Endothelial cell of hepatic sinusoid (primary cell): Measurements from ENCODE around the gene FEV.

Source experiments
- in situ Hi-C: cut with HindIII; loops from 2 replicates; pipeline ENCODE4 v1.10.0; 2017; ENCODE audit warnings: low sequenced_read_pairs

The FEV gene

GRCh38 chr2:218993345-218994315, 8.6 kb upstream of the FEV start, which contains the start of gene CRYBA2:
TSS of gene CRYBA2 (minus strand) at chr2:218993422. CDS start at chr2:218993176, 246 bp downstream.
- in situ Hi-C loops, result no loop called here

GRCh38 chr2:218992703-218993344, 7.8 kb upstream of the FEV start:
- in situ Hi-C loops, result no loop called here

GRCh38 chr2:218992196-218992595, 7.2 kb upstream of the FEV start:
- in situ Hi-C loops, result no loop called here

GRCh38 chr2:218991674-218992168, 6.7 kb upstream of the FEV start:
- in situ Hi-C loops, result no loop called here

- in situ Hi-C loops, result no loop called here
These were observed 5.6 kb upstream of the FEV start for GRCh38 chr2:218990612-218991011.

- in situ Hi-C loops, result no loop called here
These were observed 5.1 kb upstream of the FEV start for GRCh38 chr2:218990052-218990451.

- in situ Hi-C loops, result no loop called here
These were observed 3.7 kb upstream of the FEV start for GRCh38 chr2:218988650-218989049.

- in situ Hi-C loops, result no loop called here
These were observed 3.2 kb upstream of the FEV start for GRCh38 chr2:218988164-218988563.

GRCh38 chr2:218986148-218986761, 1.3 kb upstream of the FEV start:
- in situ Hi-C loops, result no loop called here

- in situ Hi-C loops, result no loop called here
These were observed 524 bp upstream of the FEV start for GRCh38 chr2:218985325-218986091.

- in situ Hi-C loops, result no loop called here
These were observed 554 bp downstream of the FEV start for GRCh38 chr2:218984239-218985020.

GRCh38 chr2:218983934-218984238, 1.1 kb downstream of the FEV start:
- in situ Hi-C loops, result no loop called here

- in situ Hi-C loops, result no loop called here
These were observed 1.6 kb downstream of the FEV start for GRCh38 chr2:218983263-218983933.

GRCh38 chr2:218982586-218983262, 2.3 kb downstream of the FEV start:
- in situ Hi-C loops, result no loop called here

GRCh38 chr2:218981881-218982585, 3.0 kb downstream of the FEV start:
- in situ Hi-C loops, result no loop called here

- in situ Hi-C loops, result no loop called here
These were observed 3.5 kb downstream of the FEV start for GRCh38 chr2:218981390-218981880.

GRCh38 chr2:218980735-218981389, 4.1 kb downstream of the FEV start:
- in situ Hi-C loops, result no loop called here
